A172 (cell line): Measurements from ENCODE around the gene LIPA. TPM values are rescaled to one million over a fixed set of nuclear protein-coding genes. Genes with fewer than 3 reads are reported as not detected.

ENCODE experiments used
- DNase-seq: peaks from one replicate; pipeline ENCODE4 v3.0.0-alpha.2; 2015; ENCODE audit warnings: low spot score
- total RNA-seq: library from RNA; depleted of rRNA; stranded (reverse); fragments of >200 nt; shearing (Covaris generic); gene quantifications from 2 replicates; pipeline ENCODE4 v1.2.3, GENCODE V29; 2014; rRNA removed

LIPA gene
- total RNA-seq, 1 experiment from 2014 or later, result 113 TPM

GRCh38 chr10:89164920-89165319 is 86.7 kb downstream of the LIPA start:
- DNase-seq, result no peak

- DNase-seq, result no peak
Observed at GRCh38 chr10:89164080-89164479, 87.5 kb downstream of the LIPA start.

Other genes starting within 250 kb of the LIPA start
- 0.09 TPM in 1 of 2 replicates, not detected in the other for gene CH25H, start 44.5 kb downstream of the LIPA start, total RNA-seq
- gene IFIT2, start 50.3 kb upstream of the LIPA start, total RNA-seq, result 2.5 and 3.5 TPM in 2 replicates
- 16.6 and 17.2 TPM in 2 replicates for gene IFIT3, start 76.2 kb upstream of the LIPA start, total RNA-seq
- gene IFIT1B, start 126.3 kb upstream of the LIPA start, total RNA-seq, result not detected in 2 replicates
- gene IFIT1, start 140.8 kb upstream of the LIPA start, total RNA-seq, result 21.2 and 22.9 TPM in 2 replicates
- gene IFIT5, start 162.8 kb upstream of the LIPA start, total RNA-seq, result 35.5 and 38.5 TPM in 2 replicates